ENCODE data around the gene PTPRN2. TPM values are rescaled to one million over a fixed set of nuclear protein-coding genes. Genes with fewer than 3 reads are reported as not detected.
"Not testable (repeated sequence)": the region's sequence is repeated elsewhere in the genome, so short reads cannot be mapped to it uniquely, and the experiment has no call there.

PTPRN2 gene
- total RNA-seq, 2 donors from 2014 or later: 30.3 to 40.7 TPM

- no peak for ATAC-seq
- no peak for DNase-seq
- intact Hi-C loops (cut with DNase I, micrococcal nuclease): no loop called here
These were observed 1069.7 kb downstream of the PTPRN2 start for GRCh38 chr7:157517782-157518513.

DNA sequence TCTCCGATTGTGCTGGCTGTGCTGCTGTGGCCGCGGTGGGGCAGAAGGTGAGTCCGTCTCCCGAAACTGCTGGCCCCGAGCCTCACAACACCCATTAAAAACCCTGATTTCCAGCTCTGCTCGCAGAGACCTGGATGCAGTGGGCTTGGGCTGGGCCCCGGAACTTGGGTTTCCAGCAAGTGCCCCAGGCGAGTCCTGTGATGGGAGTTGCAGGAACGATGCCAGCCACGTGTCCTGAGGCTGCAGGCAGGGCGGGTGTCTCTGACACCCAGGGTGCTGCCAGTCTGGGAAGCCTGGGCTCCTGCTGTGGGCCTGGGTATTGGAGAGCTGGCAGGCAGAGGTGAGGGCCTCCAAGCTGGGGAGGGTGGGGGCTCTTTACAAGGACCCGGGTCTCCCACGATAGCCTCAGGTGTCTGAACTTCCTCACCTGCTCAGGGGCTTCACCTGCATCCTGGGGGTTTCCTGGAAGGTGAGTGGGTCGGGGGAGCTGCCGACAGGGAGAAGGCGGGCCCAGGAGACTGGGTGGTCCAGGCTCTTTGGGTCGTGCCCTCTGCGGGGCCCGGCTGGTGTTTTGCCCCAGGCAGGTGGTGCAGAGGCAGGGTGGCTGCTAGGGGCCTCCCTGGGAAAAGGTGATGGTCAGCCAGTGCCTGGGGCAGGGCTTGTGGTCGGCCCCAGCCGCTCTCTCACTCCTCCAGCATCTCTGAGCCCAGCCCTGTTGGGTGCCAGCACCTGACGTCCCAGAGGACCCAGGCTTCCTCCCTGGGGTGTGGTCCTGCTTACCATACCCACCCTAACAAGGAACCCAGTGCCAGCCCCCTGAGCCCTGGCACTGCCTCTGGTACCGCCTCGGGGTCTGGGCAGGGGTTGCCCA lies 1070.5 kb downstream of the PTPRN2 start:
- intact Hi-C loops (cut with DNase I, micrococcal nuclease): no loop called here
- ATAC-seq: no peak
- no peak for DNase-seq

- no peak for ATAC-seq
- DNase-seq: no peak
- intact Hi-C loops (cut with DNase I, micrococcal nuclease): no loop called here
These were observed 1071.3 kb downstream of the PTPRN2 start for GRCh38 chr7:157516311-157516710.

DNA sequence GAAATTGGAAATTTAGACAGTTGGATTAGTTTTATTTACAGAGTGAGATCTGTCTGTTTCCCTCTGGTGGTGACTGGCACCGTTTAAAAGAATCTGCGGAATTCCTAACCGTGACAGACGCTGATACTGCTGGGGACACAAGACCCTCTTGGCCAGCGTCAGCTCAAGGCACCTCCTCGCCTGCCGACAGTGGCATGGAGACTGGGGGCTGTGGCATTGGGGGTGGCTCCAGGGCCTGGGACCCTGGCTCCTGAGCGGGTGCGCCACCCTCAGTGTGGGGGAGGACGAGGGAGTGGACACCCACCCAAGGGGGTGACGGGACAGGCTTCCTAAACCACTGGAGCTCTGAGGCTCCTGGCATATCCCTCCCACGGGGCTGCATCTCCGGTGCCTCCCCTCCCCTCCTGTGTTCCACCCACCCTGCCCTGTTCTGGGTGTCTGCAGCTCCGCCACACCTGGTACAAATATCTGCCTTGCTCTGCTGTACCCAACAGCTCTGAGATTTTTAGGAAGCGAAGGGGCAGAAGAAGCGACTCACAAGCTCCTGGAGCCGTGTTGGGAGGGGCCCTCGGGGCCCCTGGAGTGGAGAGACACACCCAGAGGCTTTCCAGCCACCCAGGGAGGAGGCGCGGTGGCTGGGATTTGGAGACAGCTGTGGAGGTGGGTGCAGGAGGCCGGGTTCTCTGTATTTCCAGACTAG lies 1072.1 kb downstream of the PTPRN2 start:
- intact Hi-C loops (cut with DNase I, micrococcal nuclease): no loop called here
- ATAC-seq: no peak
- DNase-seq: no peak

DNA sequence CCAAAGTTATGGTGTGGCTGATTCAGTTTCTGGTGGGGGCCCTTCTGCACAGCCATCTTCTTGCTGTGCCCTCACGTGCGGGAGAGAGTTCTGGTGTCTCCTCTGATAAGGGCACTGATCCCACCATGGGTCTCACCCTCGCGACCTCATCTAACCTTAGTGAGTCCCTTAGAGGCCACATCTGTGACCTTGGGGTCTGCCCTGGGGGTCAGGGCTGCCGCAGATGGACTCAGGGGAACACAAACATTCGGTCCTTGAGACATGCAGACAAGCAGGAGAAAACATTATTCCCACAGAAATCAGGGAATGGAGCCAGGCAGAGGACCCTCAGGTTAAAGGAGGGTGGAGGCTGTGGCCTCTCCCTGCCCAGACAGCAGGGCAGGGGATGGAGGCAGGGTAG lies 1072.9 kb downstream of the PTPRN2 start:
- DNase-seq (no peak), ATAC-seq (no peak)
- intact Hi-C loops (cut with DNase I, micrococcal nuclease): no loop called here

DNA sequence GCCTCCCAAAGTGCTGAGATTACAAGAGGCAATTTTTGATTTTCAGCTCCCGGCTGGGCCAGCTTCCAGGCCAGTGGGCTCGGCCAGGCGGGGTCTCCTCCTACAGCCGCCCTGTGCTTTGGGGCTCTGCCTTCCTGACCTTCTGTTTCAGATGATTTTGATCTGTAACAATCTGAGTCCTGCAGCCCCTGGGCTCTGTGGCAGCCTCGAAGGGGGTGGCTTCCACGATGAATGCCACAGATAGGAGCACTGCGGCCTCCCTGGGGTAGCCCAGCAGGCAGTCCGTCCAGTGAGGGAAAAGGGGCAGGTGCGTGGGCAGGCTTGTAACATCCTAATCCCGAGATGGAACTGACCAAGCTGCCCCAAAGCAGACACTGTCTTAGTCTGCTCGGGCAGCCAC lies 1073.3 kb downstream of the PTPRN2 start:
- intact Hi-C loops (cut with DNase I, micrococcal nuclease): no loop called here
- no peak for ATAC-seq
- no peak for DNase-seq

DNA sequence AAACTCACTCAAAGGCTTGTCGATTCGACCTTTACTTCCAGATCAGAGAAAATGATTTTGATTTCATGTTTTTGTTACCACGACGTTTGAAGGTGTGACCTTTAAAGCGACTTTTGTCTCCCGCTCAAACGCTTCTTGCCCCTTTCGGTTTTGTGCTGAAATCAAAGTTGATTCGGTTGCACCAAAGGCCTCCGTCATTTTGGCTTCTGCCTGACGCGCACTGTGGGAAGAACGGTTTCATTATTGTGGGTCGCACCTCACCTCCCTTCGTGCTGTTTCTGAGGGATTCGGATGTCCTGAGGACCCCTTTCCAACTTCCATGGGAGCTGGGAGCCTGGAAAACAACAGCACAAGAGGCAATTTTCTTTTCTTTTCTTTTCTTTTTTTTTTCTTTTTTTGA lies 1073.9 kb downstream of the PTPRN2 start:
- ATAC-seq (no peak), DNase-seq (no peak)
- intact Hi-C loops (cut with DNase I, micrococcal nuclease): no loop called here

GRCh38 chr7:157513162-157513621 lies 1074.4 kb downstream of the PTPRN2 start:
- no peak for ATAC-seq
- intact Hi-C loops (cut with DNase I, micrococcal nuclease): no loop called here
- no peak for DNase-seq

- intact Hi-C loops (cut with DNase I, micrococcal nuclease): no loop called here
- no peak for ATAC-seq
- DNase-seq: no peak
These were observed 1078.4 kb downstream of the PTPRN2 start for GRCh38 chr7:157509226-157509625.

DNA sequence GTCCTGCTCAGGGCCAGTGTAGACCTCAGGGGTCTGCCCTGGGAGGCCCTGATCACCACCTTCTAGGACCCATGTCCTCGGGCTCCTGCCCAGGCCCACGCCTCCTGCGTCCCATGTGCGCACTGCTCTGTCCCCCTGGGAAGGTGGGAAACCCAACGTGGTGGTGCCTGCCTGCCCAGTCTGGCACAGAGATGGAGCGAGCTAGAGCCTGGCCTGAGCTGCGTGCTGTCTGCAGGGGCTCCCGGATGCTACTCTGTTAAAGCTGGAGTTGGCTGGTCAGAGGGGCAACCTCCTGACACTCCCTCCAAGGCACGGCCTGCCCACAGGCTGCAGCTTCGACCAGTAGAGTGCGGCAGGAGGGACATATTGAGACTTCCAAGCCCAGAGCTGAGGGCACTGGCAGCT lies 1079.1 kb downstream of the PTPRN2 start:
- no peak for ATAC-seq
- intact Hi-C loops (cut with DNase I, micrococcal nuclease): no loop called here
- DNase-seq: no peak

DNA sequence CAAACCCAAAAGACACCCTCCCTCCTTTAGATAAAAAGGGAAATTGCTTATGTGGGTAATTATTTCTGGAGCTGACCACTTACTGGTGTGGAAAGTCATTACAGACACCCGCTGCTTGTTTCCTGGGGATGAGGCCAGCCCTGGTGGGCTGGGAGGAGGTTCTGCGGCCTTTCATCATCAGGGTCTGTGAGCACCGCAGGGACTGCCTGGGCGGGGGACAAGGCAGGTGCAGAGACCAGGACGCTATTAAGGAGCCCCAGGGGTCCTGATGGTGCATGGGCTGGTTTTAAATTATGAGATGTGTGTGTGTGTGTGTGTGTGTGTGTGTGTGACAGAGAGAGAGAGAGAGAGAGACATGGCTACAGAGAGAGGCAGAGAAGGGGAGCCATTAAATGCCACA lies 1079.6 kb downstream of the PTPRN2 start:
- ATAC-seq (no peak), DNase-seq (no peak)
- intact Hi-C loops (cut with DNase I, micrococcal nuclease): no loop called here

- intact Hi-C loops (cut with DNase I, micrococcal nuclease): no loop called here
- ATAC-seq: no peak
- no peak for DNase-seq
These were observed 1081.4 kb downstream of the PTPRN2 start for GRCh38 chr7:157506268-157506667.

DNA sequence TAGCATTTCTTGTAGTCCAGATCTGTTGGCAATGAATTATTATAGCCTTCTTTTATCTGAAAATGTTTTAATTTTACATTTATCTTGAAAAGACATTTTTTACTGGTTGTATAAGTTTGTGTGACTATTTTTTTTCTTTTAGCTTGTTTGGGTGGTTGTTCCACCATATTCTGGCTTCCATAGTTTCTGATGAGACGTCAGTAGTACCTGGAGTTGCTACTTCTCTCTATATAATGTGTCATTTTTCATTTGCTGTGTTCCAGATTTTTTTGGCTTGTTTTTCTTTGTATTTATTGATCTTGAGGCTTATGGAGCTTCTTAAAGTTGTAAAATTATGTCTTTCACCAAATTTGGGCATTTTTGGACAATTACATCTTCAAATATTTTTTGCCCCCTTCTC lies 1082.0 kb downstream of the PTPRN2 start:
- DNase-seq (no peak), ATAC-seq (no peak)
- intact Hi-C loops (cut with DNase I, micrococcal nuclease): no loop called here

DNA sequence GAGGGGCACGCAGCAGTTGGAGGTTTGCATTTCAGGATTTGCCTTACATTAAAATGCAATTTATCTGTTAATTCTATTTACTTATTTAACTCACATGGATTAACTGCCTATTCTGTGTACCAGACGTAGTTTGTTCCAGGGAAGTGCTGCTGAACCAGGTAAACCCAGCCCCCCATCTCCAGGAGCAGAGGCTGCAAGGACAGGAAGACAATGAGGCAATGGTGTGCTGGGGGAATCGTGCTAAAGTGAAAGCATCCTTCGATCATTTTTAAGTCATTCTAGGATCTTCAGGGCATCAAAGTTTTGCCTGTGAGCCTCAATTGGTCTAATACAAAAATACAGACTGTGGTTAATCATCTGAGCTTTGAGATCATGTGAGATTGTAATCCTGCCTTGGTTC lies 1084.4 kb downstream of the PTPRN2 start:
- intact Hi-C loops (cut with DNase I, micrococcal nuclease): no loop called here
- DNase-seq: no peak
- no peak for ATAC-seq

DNA sequence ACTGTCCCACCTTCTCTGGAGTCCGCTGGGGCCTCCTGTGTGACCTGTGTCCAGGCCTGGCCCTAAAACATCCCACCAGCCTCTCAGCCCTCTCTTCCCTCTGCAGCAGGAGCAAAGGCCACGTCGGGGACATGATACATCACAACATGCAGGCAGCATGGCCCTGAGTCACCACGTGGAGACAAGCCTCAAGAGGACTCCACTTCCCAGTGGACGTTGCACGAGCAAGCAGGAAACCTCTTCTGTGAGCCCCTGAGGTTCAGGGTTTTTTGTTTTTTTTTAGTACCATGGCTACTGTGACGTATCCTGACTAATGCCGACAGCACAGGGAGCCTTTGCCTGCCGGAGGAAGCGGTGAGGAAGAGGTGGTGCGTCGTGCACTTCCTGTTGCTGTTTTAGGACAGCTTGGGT lies 1084.9 kb downstream of the PTPRN2 start:
- intact Hi-C loops (cut with DNase I, micrococcal nuclease): no loop called here
- ATAC-seq (no peak), DNase-seq (no peak)

DNA sequence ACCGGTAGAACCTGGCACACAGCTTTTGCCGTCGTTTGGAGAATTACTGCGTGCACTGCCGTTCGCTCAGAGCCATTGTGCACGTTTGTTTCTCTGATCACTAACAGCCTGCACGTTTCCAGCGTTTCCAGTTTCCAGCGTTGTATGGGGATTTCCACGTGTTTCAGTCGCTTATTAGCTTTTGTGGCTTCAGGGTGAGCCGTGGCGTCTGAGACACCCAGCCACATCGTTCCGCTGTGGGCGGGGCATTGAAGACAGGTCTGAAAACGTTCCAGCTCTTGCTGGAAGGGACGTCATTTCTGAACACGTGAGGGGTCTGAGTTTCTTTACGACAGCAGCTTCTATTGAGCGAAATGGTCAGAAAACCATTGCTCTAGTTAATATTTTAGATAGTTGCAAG lies 1086.0 kb downstream of the PTPRN2 start:
- DNase-seq (no peak), ATAC-seq (no peak)
- intact Hi-C loops (cut with DNase I, micrococcal nuclease): no loop called here

DNA sequence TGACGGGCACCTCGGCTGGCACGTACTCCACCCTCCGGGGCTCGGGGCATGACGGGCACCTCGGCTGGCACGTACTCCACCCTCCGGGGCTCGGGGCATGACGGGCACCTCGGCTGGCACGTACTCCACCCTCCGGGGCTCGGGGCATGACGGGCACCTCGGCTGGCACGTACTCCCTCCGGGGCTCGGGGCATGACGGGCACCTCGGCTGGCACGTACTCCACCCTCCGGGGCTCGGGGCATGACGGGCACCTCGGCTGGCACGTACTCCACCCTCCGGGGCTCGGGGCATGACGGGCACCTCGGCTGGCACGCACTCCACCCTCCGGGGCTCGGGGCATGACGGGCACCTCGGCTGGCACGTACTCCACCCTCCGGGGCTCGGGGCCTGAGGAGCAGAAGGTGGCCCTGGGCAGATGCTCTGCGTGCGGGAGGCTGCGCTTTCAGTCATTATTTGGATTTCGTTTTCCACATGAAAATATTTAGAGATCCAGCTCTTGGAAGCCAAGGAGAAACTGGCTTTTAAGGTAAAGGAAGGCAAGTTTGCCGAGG lies 1086.6 kb downstream of the PTPRN2 start:
- intact Hi-C loops (cut with DNase I, micrococcal nuclease); ATAC-seq; DNase-seq: not testable (repeated sequence)

DNA sequence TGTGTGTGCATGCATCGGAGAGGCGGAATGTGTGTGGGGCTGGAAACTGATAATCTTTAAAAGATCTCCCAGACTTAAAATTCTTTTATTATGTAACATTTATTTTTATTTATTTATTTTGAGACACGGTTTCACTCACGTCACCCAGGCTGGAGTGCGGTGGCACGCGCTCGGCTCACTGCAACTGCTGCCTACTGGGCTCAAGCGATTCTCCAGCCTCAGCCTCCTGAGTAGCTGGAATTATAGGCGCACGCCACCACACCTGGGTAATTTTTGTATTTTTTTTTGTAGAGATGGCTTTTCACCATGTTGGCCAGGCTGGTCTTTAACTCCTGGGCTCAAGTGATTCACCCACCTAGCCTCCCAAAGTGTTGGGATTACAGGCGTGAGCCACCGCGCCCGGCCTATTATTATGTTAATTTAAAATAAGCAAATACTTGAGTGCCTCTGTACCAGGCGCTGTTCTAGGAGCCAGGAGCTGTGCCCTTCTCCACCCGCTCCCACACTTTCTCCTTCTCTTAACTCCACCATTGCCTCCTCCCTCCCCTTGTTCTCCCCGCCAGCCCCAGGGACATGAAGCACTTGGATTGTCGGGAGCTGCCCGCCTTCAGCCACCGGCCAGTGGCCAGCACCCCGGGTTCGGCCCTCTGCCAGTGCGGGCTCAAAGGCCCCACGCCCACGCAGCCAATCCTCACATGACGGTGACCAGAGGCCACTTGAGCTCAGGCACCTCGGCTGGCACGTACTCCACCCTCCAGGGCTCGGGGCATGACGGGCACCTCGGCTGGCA lies 1087.3 kb downstream of the PTPRN2 start:
- intact Hi-C loops (cut with DNase I, micrococcal nuclease): no loop called here
- DNase-seq: no peak
- no peak for ATAC-seq

- ATAC-seq (no peak), DNase-seq (no peak)
- intact Hi-C loops (cut with DNase I, micrococcal nuclease): no loop called here
These were observed 1087.8 kb downstream of the PTPRN2 start for GRCh38 chr7:157499835-157500153.
